HCT116 (cell line): ENCODE measurements around the gene GALNT17. TPM values are rescaled to one million over a fixed set of nuclear protein-coding genes. Genes with fewer than 3 reads are reported as not detected.
"Not testable (repeated sequence)": the region's sequence is repeated elsewhere in the genome, so short reads cannot be mapped to it uniquely, and the experiment has no call there.

Source experiments
- ATAC-seq: fragments of 200-7000 bp; cut with Tn5 transposase; 2 replicates; pipeline ENCODE4 v1.9.1; 2020; ENCODE audit warnings: mild to moderate bottlenecking, moderate library complexity
- BruUV-seq: library from RNA; stranded (reverse); fragments of 400-500 nt; replicated peaks from 2 replicates; lab custom pipeline; 2021; lab: Mats Ljungman, UMichigan
- CTCF ChIA-PET: fragments of 300-600 bp; sonication (Branson Sonifier 250); formaldehyde crosslinking; loops from one replicate; lab custom pipeline; 2021; ENCODE audit warnings: antibody characterized with exemption; lab: Charles Lee
- POLR2A ChIA-PET: fragments of 300-600, 350-600 bp; sonication (Branson Sonifier 250); formaldehyde crosslinking; loops from one replicate; lab custom pipeline; 2021; ENCODE audit warnings: antibody characterized with exemption; lab: Charles Lee
- RAD21 ChIA-PET, 2 experiments: fragments of 300-600 bp; sonication (Branson Sonifier 250); formaldehyde crosslinking; loops; one replicate each; lab custom pipeline; 2023; ENCODE audit warnings: low total read pairs in 2 of 2; ENCODE audit not compliant: uncharacterized antibody in 2 of 2, unreplicated experiment in 2 of 2, low non-redundant PET in 1 of 2; lab: Charles Lee
- DNase-seq: peaks from one replicate; pipeline ENCODE4 v3.0.0-alpha.2; 2010; ENCODE audit warnings: low read depth, low spot score
- H2AFZ ChIP-seq: fragments of 200-600 bp; shearing (Covaris generic), sonication (generic); 2 replicates; pipeline ENCODE4 v1.6.1; 2017; ENCODE audit warnings: low read depth, mixed run types, mixed read lengths, antibody characterized with exemption, low read length; ENCODE audit not compliant: poor library complexity, severe bottlenecking
- H3K27ac ChIP-seq: 2 replicates; pipeline ENCODE4 v1.5.1; 2012; ENCODE audit warnings: low read depth, low read length
- H3K27me3 ChIP-seq: fragments of 200-600 bp; sonication (generic); 2 replicates; pipeline ENCODE4 v1.6.1; 2016; ENCODE audit warnings: mixed run types, low read length, mixed read lengths; ENCODE audit not compliant: insufficient read depth
- H3K36me3 ChIP-seq, 2 experiments: fragments of 200-500 bp in 1 of 2; fragments of 200-600 bp in 1 of 2; sonication (Bioruptor generic) in 1 of 2; sonication (generic) in 1 of 2; 2 replicates each; pipeline versions ENCODE4 v1.5.1 to v1.6.1; 2014 to 2016; ENCODE audit warnings: low read length in 2 of 2, inconsistent platforms in 1 of 2, mixed read lengths in 1 of 2, mixed run types in 1 of 2; ENCODE audit not compliant: insufficient read depth in 2 of 2, control insufficient read depth in 1 of 2
- H3K4me1 ChIP-seq, 2 experiments: fragments of 200-600 bp in 1 of 2; sonication (generic) in 1 of 2; 2 replicates each; pipeline versions ENCODE4 v1.5.1 to v1.6.1; 2012 to 2017; ENCODE audit warnings: low read length in 2 of 2, inconsistent platforms in 1 of 2, mild to moderate bottlenecking in 1 of 2, mixed read lengths in 1 of 2, mixed run types in 1 of 2, moderate library complexity in 1 of 2; ENCODE audit not compliant: insufficient read depth in 2 of 2, control insufficient read depth in 1 of 2
- H3K4me2 ChIP-seq: fragments of 200-600 bp; sonication (generic); 2 replicates; pipeline ENCODE4 v1.6.1; 2017; ENCODE audit warnings: mixed run types, low read length, mixed read lengths
- H3K4me3 ChIP-seq, 2 experiments: fragments of 200-600 bp in 1 of 2; sonication (generic) in 1 of 2; replicated peaks in 1 of 2; 2 replicates each; pipeline ENCODE4 v1.5.1; 2011 to 2016; ENCODE audit warnings: low read length in 2 of 2, control low read depth in 1 of 2, low read depth in 1 of 2, mild to moderate bottlenecking in 1 of 2, mixed read lengths in 1 of 2, mixed run types in 1 of 2
- H3K79me2 ChIP-seq: fragments of 200-600 bp; sonication (generic); 2 replicates; pipeline ENCODE4 v1.6.1; 2017; ENCODE audit warnings: mild to moderate bottlenecking, mixed run types, low read length, moderate library complexity, mixed read lengths; ENCODE audit not compliant: insufficient read depth
- H3K9ac ChIP-seq: fragments of 200-600 bp; sonication (generic); 2 replicates; pipeline ENCODE4 v1.6.1; 2016; ENCODE audit warnings: low read length, mixed read lengths
- H3K9me2 ChIP-seq: fragments of 200-600 bp; sonication (generic), shearing (Covaris generic); 2 replicates; pipeline ENCODE4 v1.6.1; 2017; ENCODE audit warnings: mixed run types, mild to moderate bottlenecking, moderate library complexity; ENCODE audit not compliant: insufficient read depth
- H3K9me3 ChIP-seq, 2 experiments: fragments of 200-500 bp in 1 of 2; fragments of 200-600 bp in 1 of 2; sonication (Bioruptor generic) in 1 of 2; sonication (generic) in 1 of 2; 2 replicates each; pipeline ENCODE4 v1.6.1; 2014 to 2017; ENCODE audit warnings: low read length in 2 of 2, mixed read lengths in 2 of 2, inconsistent platforms in 1 of 2, low read depth in 1 of 2, mild to moderate bottlenecking in 1 of 2, mixed run types in 1 of 2, moderate library complexity in 1 of 2; ENCODE audit not compliant: control insufficient read depth in 1 of 2, insufficient read depth in 1 of 2
- H4K20me1 ChIP-seq: fragments of 200-600 bp; sonication (generic), shearing (Covaris generic); 2 replicates; pipeline ENCODE4 v1.6.1; 2017; ENCODE audit warnings: mixed run types, mild to moderate bottlenecking, moderate library complexity; ENCODE audit not compliant: insufficient read depth
- CBX3 ChIP-seq: IDR thresholded peaks from 2 replicates; pipeline ENCODE4 v1.6.1; 2012; ENCODE audit warnings: low read depth
- CEBPB ChIP-seq: IDR thresholded peaks from 2 replicates; pipeline ENCODE4 v1.6.1; 2012; ENCODE audit warnings: low read depth
- EZH2 ChIP-seq: fragments of 200-600 bp; sonication (generic); IDR thresholded peaks from 2 replicates; pipeline ENCODE4 v1.6.1; 2017; ENCODE audit warnings: antibody characterized with exemption, mixed run types
- EZH2phosphoT487 ChIP-seq: fragments of 200-600 bp; IDR thresholded peaks from 2 replicates; pipeline ENCODE4 v1.6.1; 2018; ENCODE audit warnings: antibody characterized with exemption, borderline replicate concordance
- FOSL1 ChIP-seq: IDR thresholded peaks from 2 replicates; pipeline ENCODE4 v1.6.1; 2012; ENCODE audit warnings: low read depth
- RAD21 ChIP-seq: IDR thresholded peaks from 2 replicates; pipeline ENCODE4 v1.6.1; 2012; ENCODE audit warnings: low read depth, mild to moderate bottlenecking
- REST ChIP-seq: IDR thresholded peaks from 2 replicates; pipeline ENCODE4 v1.6.1; 2012; ENCODE audit warnings: low read depth
- SP1 ChIP-seq: IDR thresholded peaks from 2 replicates; pipeline ENCODE4 v1.6.1; 2012; ENCODE audit warnings: low read depth
- YY1 ChIP-seq: IDR thresholded peaks from 2 replicates; pipeline ENCODE4 v1.6.1; 2011; ENCODE audit warnings: low read length, low read depth, moderate library complexity, mild to moderate bottlenecking; ENCODE audit not compliant: insufficient replicate concordance; ENCODE audit errors: extremely low read depth
- intact Hi-C: fragments of 100-400 bp; cut with micrococcal nuclease; formaldehyde crosslinking; loops from 2 replicates; pipeline ENCODE4 v1.10.0; 2022
- total RNA-seq: library from RNA; stranded (reverse); gene quantifications from one replicate; pipeline ENCODE4 v1.2.1, GENCODE V29; 2021; ENCODE audit not compliant: unreplicated experiment
- TF ChIP-seq, protein P1 (sequence below): IDR thresholded peaks from 2 replicates; pipeline ENCODE4 v1.6.1; 2012

Gene GALNT17
- total RNA-seq, 1 experiment from 2014 or later: not detected

GRCh38 chr7:71591876-71592275 is 459.9 kb downstream of the GALNT17 start:
- no peaks in the 10 kb centered on the region for H4K20me1 ChIP-seq
- H3K9me2 ChIP-seq: no peaks in the 10 kb centered on the region
- no peak overlapping the region for H3K9ac ChIP-seq
- no peaks in the 10 kb centered on the region for H3K79me2 ChIP-seq
- H3K27ac ChIP-seq: no peak overlapping the region
- ChIA-PET POLR2A (no interaction called here), RAD21 (no interaction called here), CTCF (no interaction called here)
- H3K4me3 ChIP-seq: no peak overlapping the region
- no TSS peak for BruUV-seq
- DNase-seq: no peak
- intact Hi-C loops: no loop called here
- no peak overlapping the region for H3K4me2 ChIP-seq
- no peak overlapping the region for H2AFZ ChIP-seq
- no peak for ATAC-seq
- no peaks in the 10 kb centered on the region for H3K36me3 ChIP-seq
- H3K4me1 ChIP-seq: no peaks in the 10 kb centered on the region
- TF ChIP-seq SP1 (no peak), RAD21 (no peak)
- no peaks in the 10 kb centered on the region for H3K27me3 ChIP-seq
- peaks cover 0 to 10% of the 10 kb centered on the region in 2 experiments; a peak in 2 of 4 replicates for H3K9me3 ChIP-seq

GRCh38 chr7:71592388-71592787 is 460.4 kb downstream of the GALNT17 start:
- RAD21 ChIA-PET, H4K20me1 ChIP-seq, H3K27ac ChIP-seq, H3K36me3 ChIP-seq, H3K27me3 ChIP-seq, H3K9me3 ChIP-seq, DNase-seq, CTCF ChIA-PET, H3K9me2 ChIP-seq, ATAC-seq, intact Hi-C loops, POLR2A ChIA-PET, H3K4me2 ChIP-seq, H3K4me3 ChIP-seq, H2AFZ ChIP-seq, H3K79me2 ChIP-seq, H3K4me1 ChIP-seq, BruUV-seq, H3K9ac ChIP-seq: not testable (repeated sequence)

DNA sequence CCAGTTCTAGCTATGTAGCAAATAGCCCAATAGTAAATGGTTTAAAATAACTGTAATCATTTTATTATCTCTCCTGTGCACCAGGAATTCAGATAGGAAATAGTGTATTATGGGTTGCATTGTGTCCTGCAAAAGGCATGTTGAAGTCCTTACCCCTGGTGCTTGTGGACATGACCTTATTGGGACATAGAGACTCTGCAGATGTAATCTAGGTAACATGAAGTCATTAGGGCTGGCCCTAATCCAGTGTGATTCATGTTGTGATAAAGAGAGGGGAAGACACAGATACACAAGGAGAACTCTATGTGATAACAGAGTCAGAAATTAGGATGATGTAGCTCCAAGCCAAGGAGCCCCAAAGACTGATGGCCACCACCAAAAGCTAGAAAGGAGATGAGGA is 462.8 kb downstream of the GALNT17 start:
- no peak overlapping the region for H3K4me3 ChIP-seq
- ChIA-PET POLR2A (no interaction called here), RAD21 (no interaction called here), CTCF (no interaction called here)
- DNase-seq (no peak), ATAC-seq (no peak)
- H3K4me1 ChIP-seq: no peaks in the 10 kb centered on the region
- no peaks in the 10 kb centered on the region for H3K79me2 ChIP-seq
- no peak overlapping the region for H3K9ac ChIP-seq
- no peaks in the 10 kb centered on the region for H4K20me1 ChIP-seq
- no peaks in the 10 kb centered on the region for H3K36me3 ChIP-seq
- TF ChIP-seq EZH2 (no peak), FOSL1 (no peak), YY1 (no peak), CBX3 (no peak), CEBPB (no peak), EZH2phosphoT487 (no peak), REST (no peak)
- TF ChIP-seq, protein P1, sequence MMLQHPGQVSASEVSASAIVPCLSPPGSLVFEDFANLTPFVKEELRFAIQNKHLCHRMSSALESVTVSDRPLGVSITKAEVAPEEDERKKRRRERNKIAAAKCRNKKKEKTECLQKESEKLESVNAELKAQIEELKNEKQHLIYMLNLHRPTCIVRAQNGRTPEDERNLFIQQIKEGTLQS: no peak
- H3K27ac ChIP-seq: no peak overlapping the region
- no TSS peak for BruUV-seq
- H3K9me3 ChIP-seq: peaks cover 0 to 8% of the 10 kb centered on the region in 2 experiments; a peak in 2 of 4 replicates
- H2AFZ ChIP-seq: no peak overlapping the region
- H3K9me2 ChIP-seq: no peaks in the 10 kb centered on the region
- intact Hi-C loops: no loop called here
- no peaks in the 10 kb centered on the region for H3K27me3 ChIP-seq
- no peak overlapping the region for H3K4me2 ChIP-seq
